GM21447 (cell line): ENCODE data around the gene ZNF793.

Experiments used
- ATAC-seq: cut with Tn5 transposase; IDR thresholded peaks from one replicate; pipeline ENCODE4 v1.9.1; 2021; ENCODE audit not compliant: unreplicated experiment

The ZNF793 gene

GRCh38 chr19:37564624-37565369 lies 58.1 kb downstream of the ZNF793 start:
- no peak for ATAC-seq

DNA sequence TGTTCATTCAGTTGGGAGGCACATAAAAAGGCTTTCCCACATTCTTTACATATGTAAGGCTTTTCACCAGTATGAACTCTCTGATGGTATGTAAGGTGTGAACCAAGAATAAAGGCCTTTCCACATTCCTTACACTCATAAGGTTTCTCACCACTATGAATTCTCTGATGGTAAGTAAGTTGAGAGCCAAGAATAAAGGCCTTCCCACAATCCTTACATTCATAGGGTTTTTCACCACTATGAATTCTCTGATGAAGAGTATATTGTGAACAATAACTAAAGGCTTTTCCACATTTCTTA lies 58.6 kb downstream of the ZNF793 start:
- no peak for ATAC-seq

DNA sequence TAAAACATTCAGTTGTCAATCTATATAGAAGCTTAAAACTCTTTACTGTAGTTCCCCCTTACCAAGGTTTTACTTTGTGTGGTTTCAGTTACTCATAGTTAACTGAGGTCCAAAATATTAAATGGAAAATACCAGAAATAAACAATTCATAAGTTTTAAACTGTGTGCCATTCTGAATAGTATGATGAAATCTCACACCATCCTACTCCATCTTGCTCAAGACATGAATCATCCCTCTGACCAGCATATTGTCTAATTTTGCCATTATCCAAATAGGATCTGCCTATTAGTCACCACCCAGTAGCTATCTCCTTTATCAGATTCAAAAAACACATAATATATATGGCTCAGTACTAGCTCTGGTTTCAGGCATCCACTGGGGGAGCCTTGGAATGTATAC lies 65.5 kb downstream of the ZNF793 start:
- no peak for ATAC-seq

DNA sequence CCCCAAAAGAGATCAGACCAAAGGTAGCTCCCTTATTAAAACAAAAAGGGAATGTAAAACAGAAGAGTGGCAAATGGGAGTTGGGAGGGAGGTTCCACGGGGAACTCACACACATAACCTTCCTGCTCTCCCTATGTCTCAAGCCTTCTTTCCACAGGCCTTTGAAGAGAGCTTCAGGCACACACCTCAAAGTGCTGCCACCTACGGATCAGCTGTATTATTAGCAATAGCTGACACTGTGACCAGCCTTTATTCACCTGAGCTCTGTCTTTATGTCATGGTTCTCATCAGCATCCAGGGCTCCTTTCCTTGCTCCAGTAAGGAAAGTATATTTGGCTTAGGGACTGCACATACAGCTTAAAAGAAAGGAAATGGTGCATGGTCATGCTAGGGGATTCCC lies 76.6 kb downstream of the ZNF793 start:
- ATAC-seq: no peak
